Heart left ventricle (tissue), 16 donors: ENCODE data around the gene SPSB4. TPM values are rescaled to one million over a fixed set of nuclear protein-coding genes. Genes with fewer than 3 reads are reported as not detected.

ENCODE experiments used
- ATAC-seq, 4 donors: fragments of 200-7000 bp; cut with Tn5 transposase; one replicate each; pipeline ENCODE4 v1.9.1; 2020 to 2022; ENCODE audit warnings: moderate library complexity in 4 of 4, mild to moderate bottlenecking in 3 of 4, moderate number of reproducible peaks in 1 of 4
- DNase-seq, 5 donors: peaks; one replicate each; pipeline ENCODE4 v3.0.0-alpha.2; 2020
- H3K27ac ChIP-seq, 12 donors: fragments of 200-600 bp; sonication (generic) in 4 of 12; one replicate each; pipeline versions ENCODE4 v1.5.0 to v1.8.0; 2016 to 2022; ENCODE audit warnings: mild to moderate bottlenecking in 2 of 12
- H3K27me3 ChIP-seq, 9 donors: fragments of 200-600 bp; sonication (generic) in 2 of 9; one replicate each; pipeline versions ENCODE4 v1.5.1 to v1.8.0; 2016 to 2022; ENCODE audit warnings: mild to moderate bottlenecking in 3 of 9
- H3K36me3 ChIP-seq, 9 donors: fragments of 200-600 bp; sonication (generic) in 2 of 9; one replicate each; pipeline versions ENCODE4 v1.5.0 to v1.8.0; 2018 to 2022; ENCODE audit warnings: mild to moderate bottlenecking in 2 of 9
- H3K4me1 ChIP-seq, 12 donors: fragments of 200-600 bp; sonication (generic) in 4 of 12; one replicate each; pipeline versions ENCODE4 v1.5.0 to v1.8.0; 2016 to 2022; ENCODE audit warnings: mild to moderate bottlenecking in 3 of 12
- H3K4me3 ChIP-seq, 12 donors: fragments of 200-600 bp; sonication (generic) in 4 of 12; one replicate each; pipeline versions ENCODE4 v1.5.0 to v1.8.0; 2017 to 2022; ENCODE audit warnings: mild to moderate bottlenecking in 9 of 12, moderate library complexity in 4 of 12
- H3K9me3 ChIP-seq, 12 donors: fragments of 200-600 bp; sonication (generic) in 4 of 12; one replicate each; pipeline versions ENCODE4 v1.5.0 to v1.8.0; 2016 to 2022; ENCODE audit warnings: mild to moderate bottlenecking in 1 of 12
- CTCF ChIP-seq, 12 donors: fragments of 200-600 bp; sonication (generic) in 4 of 12; IDR thresholded peaks; one replicate each; pipeline versions ENCODE4 v1.5.0 to v1.8.0; 2018 to 2022; ENCODE audit warnings: antibody characterized with exemption in 12 of 12, mild to moderate bottlenecking in 5 of 12
- POLR2A ChIP-seq, 2 donors: fragments of 450-650 bp; IDR thresholded peaks; one replicate each; pipeline ENCODE4 v1.6.1; 2017; ENCODE audit warnings: antibody characterized with exemption in 2 of 2, mild to moderate bottlenecking in 2 of 2, moderate library complexity in 2 of 2
- WGBS, 4 donors: extraction: QIAGEN DNeasy Blood & Tissue Kit in 2 of 4; methylation state at CpG; one replicate each; pipeline versions ENCODE4 v1.1.5 to v1.1.7; 2013 to 2018; 5-methylcytosine and 5-hydroxymethylcytosine counted together
- intact Hi-C, 10 donors: fragments of 100-400 bp; cut with DNase I; formaldehyde crosslinking; loops; one replicate each; pipeline versions ENCODE4 v1.11.1 to v1.14.2; 2022
- polyA plus RNA-seq, 2 donors: library from polyadenylated mRNA; stranded (reverse); fragments of 200-250 nt; gene quantifications; one replicate each; pipeline ENCODE4 v1.2.3, GENCODE V29; 2013
- total RNA-seq, 9 donors: library from RNA; depleted of rRNA in 2 of 9; stranded (reverse); fragments of >200 nt in 2 of 9; fragmentation: NEBNext Ultra II Directional in 3 of 9; extraction: Animal tissue kit (Norgen Biotek cat#: 25700) in 3 of 9; gene quantifications; one replicate each; pipeline versions ENCODE4 v1.1.0 to v1.2.4, GENCODE V29; 2016 to 2023
- donor health status: ischemic (EF 13 %, LVEDD 7.1; RV severe dilation, severe dysfunction).
- donor health status: healthy with polysubstance abuse.
- donor health status: DM: no; HTN: yes; CAD: no.
- donor health status: DM: no; HTN: no; CAD: no.
- donor health status: ischemic (EF 25% LVEDD 6.9; RV normal size, moderate dysfunction).
- donor health status: ischemic (EF 25% LVEDD 5.7; RV mildly dilated, moderate dysfunction).
- donor health status: healthy.
- donor health status: DM: yes; HTN: yes; CAD: no.
- donor health status: ischemic (EF 35%, LVEDD 5.7; RV mildly dilated, moderate dysfunction).
- donor health status: nonischemic (EF 11% LVEDD 7.7; RV severe dilation, severe dysfunction).
- donor health status: DM: yes; HTN: yes; CAD: no.
- donor health status: PGD.
- donor health status: ischemic (EF 29% LVEDD 5.4; RV normal size, mild dysfunction).
- donor health status: nonischemic (EF 23%, LVEDD 6.1; RV moderate dilation, normal function).

The SPSB4 gene
- total and polyA plus RNA-seq, 11 donors, result 3.3 to 11.1 (median 4.8) TPM

GRCh38 chr3:141019244-141019643, 31.9 kb upstream of the SPSB4 start:
- intact Hi-C loops, result no loop called here
- ATAC-seq (no peak), DNase-seq (peak in 1 of 5 donors; percentile 59)
- no peaks in the 10 kb centered on the region for H3K36me3 ChIP-seq
- H3K27ac ChIP-seq, result no peak overlapping the region
- H3K4me1 ChIP-seq, result no peaks in the 10 kb centered on the region
- no peaks in the 10 kb centered on the region for H3K27me3 ChIP-seq
- H3K9me3 ChIP-seq, result no peaks in the 10 kb centered on the region
- TF ChIP-seq CTCF (IDR thresholded peaks at IDR 0.05) (no peak), POLR2A (IDR thresholded peaks at IDR 0.05) (no peak)
- WGBS, 4 donors, result 93 to 97% (median 94%) methylated on average over 13 to 19 of the region's 19 CpGs
- no peak overlapping the region for H3K4me3 ChIP-seq

DNA sequence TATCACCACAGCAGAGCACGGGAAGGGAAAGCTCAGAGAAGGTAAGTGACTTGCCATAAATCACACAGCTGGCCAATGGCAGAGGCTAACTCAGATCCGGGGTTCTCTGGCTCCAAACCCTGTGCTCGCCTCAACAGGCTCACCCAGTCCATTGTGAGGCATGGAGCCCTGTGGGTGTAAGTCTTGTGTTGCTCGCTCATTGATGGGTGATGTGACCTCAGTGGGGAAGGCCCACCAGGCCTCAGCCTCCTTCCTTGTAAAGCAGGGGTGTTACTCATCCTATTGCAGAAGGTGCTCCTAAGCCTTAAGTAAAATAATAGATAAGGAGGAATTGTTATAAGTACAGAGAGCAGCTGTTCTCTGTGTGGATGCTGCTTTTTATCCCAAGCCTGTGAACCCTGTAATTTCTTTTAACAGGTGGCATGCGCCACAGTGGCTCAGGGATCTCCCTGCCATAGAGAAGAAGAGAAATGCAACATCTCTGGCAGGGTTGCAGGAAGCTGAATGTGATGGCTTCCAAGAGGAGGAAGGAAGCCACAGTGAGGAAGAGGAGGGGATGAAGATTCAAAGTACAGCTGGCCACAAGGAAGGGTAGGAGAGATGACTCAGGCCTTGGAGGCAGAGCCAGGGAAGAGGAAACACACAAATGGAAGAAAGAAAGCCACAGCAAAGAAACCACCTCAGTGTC, 30.9 kb upstream of the SPSB4 start:
- DNase-seq (no peak), ATAC-seq (no peak)
- no peak overlapping the region for H3K4me3 ChIP-seq
- no peak overlapping the region for H3K27ac ChIP-seq
- no peaks in the 10 kb centered on the region for H3K36me3 ChIP-seq
- H3K4me1 ChIP-seq, result no peaks in the 10 kb centered on the region
- no peak for TF ChIP-seq POLR2A (IDR thresholded peaks at IDR 0.05)
- TF ChIP-seq CTCF (IDR thresholded peaks at IDR 0.05), result no peak
- intact Hi-C loops, result no loop called here
- WGBS, 4 donors, result 82 to 96% (median 94%) methylated on average over 4 to 5 of the region's 5 CpGs
- H3K9me3 ChIP-seq, result no peaks in the 10 kb centered on the region
- no peaks in the 10 kb centered on the region for H3K27me3 ChIP-seq

DNA sequence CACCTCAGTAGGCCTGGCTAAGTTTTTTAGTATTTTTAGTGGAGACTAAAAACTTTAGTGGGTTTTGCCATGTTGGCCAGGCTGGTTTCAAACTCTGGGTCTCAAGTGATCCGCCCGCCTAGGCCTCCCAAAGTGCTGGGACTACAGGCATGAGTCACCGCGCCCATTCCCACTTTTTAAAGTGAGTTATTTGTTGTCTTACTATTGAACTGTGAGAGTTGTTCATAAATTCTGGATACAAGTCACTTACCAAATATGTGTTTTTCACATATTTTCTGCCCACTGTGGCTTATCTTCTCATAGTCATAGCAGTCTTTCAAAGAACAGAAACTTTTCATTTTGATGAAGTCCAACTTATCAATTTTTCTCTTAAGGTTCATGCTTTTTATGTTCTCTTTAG, 29.9 kb upstream of the SPSB4 start:
- DNase-seq (no peak), ATAC-seq (no peak)
- Histone ChIP-seq H3K4me3 (no peak overlapping the region), H3K27me3 (no peaks in the 10 kb centered on the region), H3K36me3 (no peaks in the 10 kb centered on the region), H3K9me3 (no peaks in the 10 kb centered on the region), H3K27ac (no peak overlapping the region), H3K4me1 (no peaks in the 10 kb centered on the region)
- 85 to 99% (median 97%) methylated on average over 4 of the region's 4 CpGs for WGBS, 4 donors
- intact Hi-C loops, result no loop called here
- TF ChIP-seq CTCF (IDR thresholded peaks at IDR 0.05), result no peak
- TF ChIP-seq POLR2A (IDR thresholded peaks at IDR 0.05), result no peak

- no peak for DNase-seq
- no peak overlapping the region for H3K27ac ChIP-seq
- H3K27me3 ChIP-seq, result no peaks in the 10 kb centered on the region
- 93 to 96% (median 95%) methylated on average over 21 to 22 of the region's 22 CpGs for WGBS, 4 donors
- no peaks in the 10 kb centered on the region for H3K36me3 ChIP-seq
- no peak for TF ChIP-seq POLR2A (IDR thresholded peaks at IDR 0.05)
- no peak for TF ChIP-seq CTCF (IDR thresholded peaks at IDR 0.05)
- ATAC-seq, result no peak
- H3K9me3 ChIP-seq, result no peaks in the 10 kb centered on the region
- intact Hi-C loops, result no loop called here
- no peak overlapping the region for H3K4me3 ChIP-seq
- H3K4me1 ChIP-seq, result no peaks in the 10 kb centered on the region
These were observed 20.9 kb upstream of the SPSB4 start for GRCh38 chr3:141030296-141030695.
